ENCODE measurements around the gene RXRB.

RXRB gene

GRCh38 chr6:33211666-33212422 is 11.4 kb upstream of the RXRB start:
- DNase-seq = no peak

- DNase-seq = no peak
Observed at GRCh38 chr6:33211136-33211535, 10.7 kb upstream of the RXRB start.

GRCh38 chr6:33209856-33210255 is 9.4 kb upstream of the RXRB start:
- no peak for DNase-seq

GRCh38 chr6:33208091-33208967 is 7.9 kb upstream of the RXRB start, which contains the start of gene RING1:
TSS of gene RING1 (plus strand) at chr6:33208500. CDS start at chr6:33208823, 323 bp downstream.
- DNase-seq = peak; percentile 92

- DNase-seq = no peak
Observed at GRCh38 chr6:33207552-33208090, 7.2 kb upstream of the RXRB start.

- DNase-seq = peak; percentile 71
Observed at GRCh38 chr6:33206864-33207551, 6.5 kb upstream of the RXRB start.

- DNase-seq = peak; percentile 26
Observed at GRCh38 chr6:33206027-33206863, 5.8 kb upstream of the RXRB start.

- no peak for DNase-seq
Observed at GRCh38 chr6:33205191-33206026, 4.9 kb upstream of the RXRB start.

GRCh38 chr6:33204415-33205190 is 4.1 kb upstream of the RXRB start, which contains the start of gene HSD17B8:
TSS of gene HSD17B8 (plus strand) at chr6:33204655. CDS start at chr6:33204669, 14 bp downstream.
- DNase-seq = peak; percentile 93

GRCh38 chr6:33204165-33204414 is 3.6 kb upstream of the RXRB start:
- no peak for DNase-seq

- no peak for DNase-seq
Observed at GRCh38 chr6:33203443-33204164, 3.1 kb upstream of the RXRB start.

- DNase-seq = no peak
Observed at GRCh38 chr6:33202799-33203198, 2.3 kb upstream of the RXRB start.

- no peak for DNase-seq
Observed at GRCh38 chr6:33201935-33202334, 1.5 kb upstream of the RXRB start.

GRCh38 chr6:33201147-33201545 is 681 bp upstream of the RXRB start:
- DNase-seq = no peak

GRCh38 chr6:33199687-33200218 is 712 bp downstream of the RXRB start:
- no peak for DNase-seq

GRCh38 chr6:33198853-33199436 is 1.5 kb downstream of the RXRB start:
- DNase-seq = no peak

GRCh38 chr6:33198159-33198852 is 2.2 kb downstream of the RXRB start:
- no peak for DNase-seq

GRCh38 chr6:33197431-33198048 is 2.9 kb downstream of the RXRB start:
- DNase-seq = peak; percentile 51

Measured in retina (tissue), 1 donor.